AG08395 (cell line): Measurements from ENCODE around the gene NRCAM.

Experiments used
- DNase-seq: peaks from one replicate; pipeline ENCODE4 v3.0.0; 2012; ENCODE audit warnings: mixed read lengths, low spot score

The NRCAM gene

GRCh38 chr7:108156897-108157605 lies 299.2 kb downstream of the NRCAM start:
- DNase-seq, result no peak

- no peak for DNase-seq
Measured at GRCh38 chr7:108152198-108152597, 304.0 kb downstream of the NRCAM start.

GRCh38 chr7:108149908-108150307 lies 306.3 kb downstream of the NRCAM start:
- no peak for DNase-seq

- DNase-seq, result no peak
Measured at GRCh38 chr7:108149119-108149518, 307.1 kb downstream of the NRCAM start.

- no peak for DNase-seq
Measured at GRCh38 chr7:108147031-108147563, 309.1 kb downstream of the NRCAM start.

GRCh38 chr7:108146070-108146842 lies 310.0 kb downstream of the NRCAM start:
- DNase-seq, result peak; percentile 69

- DNase-seq, result no peak
Measured at GRCh38 chr7:108145401-108145800, 310.8 kb downstream of the NRCAM start.

- DNase-seq, result no peak
Measured at GRCh38 chr7:108144931-108145330, 311.3 kb downstream of the NRCAM start.

- no peak for DNase-seq
Measured at GRCh38 chr7:108143658-108144420, 312.4 kb downstream of the NRCAM start.

- DNase-seq, result no peak
Measured at GRCh38 chr7:108142675-108143259, 313.5 kb downstream of the NRCAM start.

GRCh38 chr7:108142180-108142579 lies 314.1 kb downstream of the NRCAM start:
- no peak for DNase-seq

- DNase-seq, result no peak
Measured at GRCh38 chr7:108140671-108141070, 315.6 kb downstream of the NRCAM start.

GRCh38 chr7:108138911-108139310 lies 317.3 kb downstream of the NRCAM start:
- DNase-seq, result no peak

- DNase-seq, result no peak
Measured at GRCh38 chr7:108137993-108138392, 318.2 kb downstream of the NRCAM start.

GRCh38 chr7:108137040-108137439 lies 319.2 kb downstream of the NRCAM start:
- DNase-seq, result no peak

GRCh38 chr7:108136191-108136688 lies 320.0 kb downstream of the NRCAM start:
- DNase-seq, result no peak

GRCh38 chr7:108135446-108136190 lies 320.6 kb downstream of the NRCAM start:
- no peak for DNase-seq

GRCh38 chr7:108134486-108134885 lies 321.8 kb downstream of the NRCAM start:
- DNase-seq, result no peak

- DNase-seq, result no peak
Measured at GRCh38 chr7:108132551-108133265, 323.5 kb downstream of the NRCAM start.

GRCh38 chr7:108130261-108130660 lies 326.0 kb downstream of the NRCAM start, which contains the start of gene LAMB4:
Gene LAMB4, minus strand, starts transcription at chr7:108130361. Its CDS starts 7,197 bp downstream, at chr7:108123164.
- DNase-seq, result no peak
